Neural cell (in vitro differentiated cells): ENCODE measurements around the gene ANKRD22. TPM values are rescaled to one million over a fixed set of nuclear protein-coding genes. Genes with fewer than 3 reads are reported as not detected.

Experiments
- H2AFZ ChIP-seq: fragments of 200-600, 300-800 bp; sonication (generic), shearing (Covaris generic); 2 replicates; pipeline ENCODE4 v1.6.0; 2014; ENCODE audit warnings: low read depth, mild to moderate bottlenecking, antibody characterized with exemption, low read length, moderate library complexity
- H3F3A ChIP-seq: fragments of 200-600 bp; shearing (Covaris generic); 2 replicates; pipeline ENCODE4 v1.6.1; 2016; ENCODE audit warnings: mild to moderate bottlenecking, moderate library complexity, mixed read lengths, antibody characterized with exemption, low read length; ENCODE audit not compliant: insufficient read depth, poor library complexity, severe bottlenecking
- H3K27ac ChIP-seq: fragments of 200-600, 300-800 bp; sonication (generic), shearing (Covaris generic); 2 replicates; pipeline ENCODE4 v1.5.1; 2014; ENCODE audit warnings: mild to moderate bottlenecking, low read length, moderate library complexity
- H3K27me3 ChIP-seq: fragments of 300-800, 200-600 bp; sonication (generic), shearing (Covaris generic); 2 replicates; pipeline ENCODE4 v1.6.0; 2014; ENCODE audit warnings: mild to moderate bottlenecking, low read depth, low read length, moderate library complexity; ENCODE audit not compliant: insufficient read depth
- H3K36me3 ChIP-seq: fragments of 300-800, 200-600 bp; sonication (generic), shearing (Covaris generic); 2 replicates; pipeline ENCODE4 v1.5.1; 2014; ENCODE audit warnings: mild to moderate bottlenecking, antibody characterized with exemption, low read length, moderate library complexity; ENCODE audit not compliant: insufficient read depth
- H3K4me2 ChIP-seq: fragments of 300-800, 200-600 bp; sonication (generic), shearing (Covaris generic); 2 replicates; pipeline ENCODE4 v1.6.0; 2014; ENCODE audit warnings: mild to moderate bottlenecking, low read length
- H3K4me3 ChIP-seq: fragments of 300-800, 200-600 bp; sonication (generic), shearing (Covaris generic); 2 replicates; pipeline ENCODE4 v1.5.1; 2014; ENCODE audit warnings: mild to moderate bottlenecking, low read length, moderate library complexity
- H3K79me2 ChIP-seq: fragments of 200-600 bp; shearing (Covaris generic); replicated peaks from 2 replicates; pipeline ENCODE4 v1.6.0; 2014; ENCODE audit warnings: mild to moderate bottlenecking, low read length, moderate library complexity; ENCODE audit not compliant: insufficient read depth
- H3K9ac ChIP-seq: fragments of 300-800, 200-600 bp; sonication (generic), shearing (Covaris generic); 2 replicates; pipeline ENCODE4 v1.6.1; 2016; ENCODE audit warnings: mild to moderate bottlenecking, low read length, mixed read lengths
- H3K9me2 ChIP-seq: fragments of 200-600 bp; shearing (Covaris generic); 2 replicates; pipeline ENCODE4 v1.6.1; 2016; ENCODE audit warnings: mild to moderate bottlenecking, low read length, mixed read lengths; ENCODE audit not compliant: insufficient read depth
- H3K9me3 ChIP-seq: fragments of 200-600, 300-800 bp; sonication (generic), shearing (Covaris generic); 2 replicates; pipeline ENCODE4 v1.6.1; 2016; ENCODE audit warnings: mild to moderate bottlenecking, mixed run types, low read length, moderate library complexity, mixed read lengths
- H4K20me1 ChIP-seq: fragments of 200-600 bp; shearing (Covaris generic); 2 replicates; pipeline ENCODE4 v1.6.1; 2016; ENCODE audit warnings: mild to moderate bottlenecking, mixed run types; ENCODE audit not compliant: insufficient read depth
- CTCF ChIP-seq: fragments of 450-650 bp; IDR thresholded peaks from 2 replicates; pipeline ENCODE4 v1.5.1; 2014; ENCODE audit warnings: antibody characterized with exemption, mild to moderate bottlenecking, moderate library complexity; ENCODE audit not compliant: poor library complexity, severe bottlenecking
- EP300 ChIP-seq: fragments of 450-650 bp; conservative IDR thresholded peaks from 2 replicates; pipeline ENCODE4 v1.6.1; 2014; ENCODE audit warnings: antibody characterized with exemption, mild to moderate bottlenecking, moderate library complexity; ENCODE audit not compliant: poor library complexity, severe bottlenecking
- EZH2 ChIP-seq: fragments of 200-600, 300-800 bp; shearing (Covaris generic), sonication (generic); IDR thresholded peaks from 2 replicates; pipeline ENCODE4 v1.6.1; 2014; ENCODE audit warnings: antibody characterized with exemption, low read length, borderline replicate concordance, mild to moderate bottlenecking; ENCODE audit not compliant: insufficient read depth, poor library complexity, severe bottlenecking
- MXI1 ChIP-seq: fragments of 450-650 bp; conservative IDR thresholded peaks from 2 replicates; pipeline ENCODE4 v1.6.1; 2014; ENCODE audit warnings: antibody characterized with exemption, mild to moderate bottlenecking; ENCODE audit not compliant: poor library complexity, severe bottlenecking
- POLR2AphosphoS5 ChIP-seq: IDR thresholded peaks from 2 replicates; pipeline ENCODE4 v1.6.1; 2012
- RAD21 ChIP-seq: fragments of 450-650 bp; conservative IDR thresholded peaks from 2 replicates; pipeline ENCODE4 v1.6.1; 2014; ENCODE audit warnings: antibody characterized with exemption, mild to moderate bottlenecking, moderate library complexity
- SMC3 ChIP-seq: fragments of 450-650 bp; conservative IDR thresholded peaks from 2 replicates; pipeline ENCODE4 v1.6.1; 2014; ENCODE audit warnings: antibody characterized with exemption, mild to moderate bottlenecking, moderate library complexity; ENCODE audit not compliant: poor library complexity
- TAF1 ChIP-seq: IDR thresholded peaks from 2 replicates; pipeline ENCODE4 v1.6.1; 2012; ENCODE audit warnings: low read depth
- polyA plus RNA-seq: library from polyadenylated mRNA; depleted of rRNA; stranded (reverse); fragments of >200 nt; gene quantifications from 2 replicates; pipeline ENCODE4 v1.2.3, GENCODE V29; 2014
- TF ChIP-seq, protein P1 (sequence below): IDR thresholded peaks from 2 replicates; pipeline ENCODE4 v1.6.1; 2012; ENCODE audit warnings: borderline replicate concordance

The ANKRD22 gene
- polyA plus RNA-seq, 1 donor from 2014 or later: 0.57 TPM

DNA sequence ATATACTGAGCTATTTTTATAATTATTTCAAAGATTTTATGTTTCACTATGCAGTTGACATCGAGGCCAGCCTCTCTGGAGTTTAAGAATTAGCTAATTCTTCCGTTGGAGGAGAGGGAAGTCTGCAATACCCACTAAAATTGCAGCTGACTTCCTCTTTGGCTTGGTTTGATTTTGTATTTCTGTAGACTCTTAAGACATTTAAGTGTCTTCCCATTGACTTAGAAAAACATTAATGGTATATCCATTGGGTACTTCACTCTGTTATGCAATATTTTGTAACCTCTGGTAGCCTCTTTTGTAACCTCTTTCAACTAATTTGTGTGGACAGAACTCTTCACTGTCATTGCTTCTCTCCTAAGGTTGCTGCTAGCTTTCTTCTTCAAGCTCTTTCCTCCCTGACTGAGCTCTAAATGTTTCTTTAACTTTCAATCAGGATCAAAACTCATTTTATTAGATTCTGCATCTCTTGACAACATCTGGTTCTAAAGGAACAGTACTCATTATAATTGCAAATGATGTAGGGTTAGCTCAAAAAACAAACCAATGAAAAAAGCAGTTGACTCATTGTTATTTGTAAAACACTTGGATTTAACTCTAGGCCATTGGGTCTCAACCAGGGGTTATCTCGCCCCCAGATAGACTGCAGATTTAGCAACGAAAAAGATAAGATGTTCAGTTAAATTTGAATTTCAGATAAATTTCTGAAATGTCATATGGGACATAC is 1.7 kb upstream of the ANKRD22 start:
- H4K20me1 ChIP-seq: no peaks in the 10 kb centered on the region
- H3K9me2 ChIP-seq: no peaks in the 10 kb centered on the region
- H3K9me3 ChIP-seq: no peaks in the 10 kb centered on the region
- H3K9ac ChIP-seq: no peak overlapping the region
- no peak overlapping the region for H2AFZ ChIP-seq
- H3F3A ChIP-seq: no peaks in the 10 kb centered on the region
- TF ChIP-seq POLR2AphosphoS5: no peak
- TF ChIP-seq SMC3: no peak
- no peak for TF ChIP-seq RAD21
- no peak for TF ChIP-seq EP300
- no peak for TF ChIP-seq MXI1
- no peak for TF ChIP-seq EZH2
- TF ChIP-seq, protein P1, sequence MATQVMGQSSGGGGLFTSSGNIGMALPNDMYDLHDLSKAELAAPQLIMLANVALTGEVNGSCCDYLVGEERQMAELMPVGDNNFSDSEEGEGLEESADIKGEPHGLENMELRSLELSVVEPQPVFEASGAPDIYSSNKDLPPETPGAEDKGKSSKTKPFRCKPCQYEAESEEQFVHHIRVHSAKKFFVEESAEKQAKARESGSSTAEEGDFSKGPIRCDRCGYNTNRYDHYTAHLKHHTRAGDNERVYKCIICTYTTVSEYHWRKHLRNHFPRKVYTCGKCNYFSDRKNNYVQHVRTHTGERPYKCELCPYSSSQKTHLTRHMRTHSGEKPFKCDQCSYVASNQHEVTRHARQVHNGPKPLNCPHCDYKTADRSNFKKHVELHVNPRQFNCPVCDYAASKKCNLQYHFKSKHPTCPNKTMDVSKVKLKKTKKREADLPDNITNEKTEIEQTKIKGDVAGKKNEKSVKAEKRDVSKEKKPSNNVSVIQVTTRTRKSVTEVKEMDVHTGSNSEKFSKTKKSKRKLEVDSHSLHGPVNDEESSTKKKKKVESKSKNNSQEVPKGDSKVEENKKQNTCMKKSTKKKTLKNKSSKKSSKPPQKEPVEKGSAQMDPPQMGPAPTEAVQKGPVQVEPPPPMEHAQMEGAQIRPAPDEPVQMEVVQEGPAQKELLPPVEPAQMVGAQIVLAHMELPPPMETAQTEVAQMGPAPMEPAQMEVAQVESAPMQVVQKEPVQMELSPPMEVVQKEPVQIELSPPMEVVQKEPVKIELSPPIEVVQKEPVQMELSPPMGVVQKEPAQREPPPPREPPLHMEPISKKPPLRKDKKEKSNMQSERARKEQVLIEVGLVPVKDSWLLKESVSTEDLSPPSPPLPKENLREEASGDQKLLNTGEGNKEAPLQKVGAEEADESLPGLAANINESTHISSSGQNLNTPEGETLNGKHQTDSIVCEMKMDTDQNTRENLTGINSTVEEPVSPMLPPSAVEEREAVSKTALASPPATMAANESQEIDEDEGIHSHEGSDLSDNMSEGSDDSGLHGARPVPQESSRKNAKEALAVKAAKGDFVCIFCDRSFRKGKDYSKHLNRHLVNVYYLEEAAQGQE: no peak
- TF ChIP-seq TAF1: no peak
- TF ChIP-seq CTCF: no peak
- H3K27ac ChIP-seq: no peak overlapping the region
- H3K36me3 ChIP-seq: no peaks in the 10 kb centered on the region
- H3K79me2 ChIP-seq: no peaks in the 10 kb centered on the region
- no peak overlapping the region for H3K4me3 ChIP-seq
- no peaks in the 10 kb centered on the region for H3K27me3 ChIP-seq
- H3K4me2 ChIP-seq: no peak overlapping the region

GRCh38 chr10:88852327-88852726 is 683 bp upstream of the ANKRD22 start:
- TF ChIP-seq MXI1 (no peak), SMC3 (no peak), CTCF (no peak), RAD21 (no peak), POLR2AphosphoS5 (no peak), TAF1 (no peak), EP300 (no peak)
- H3K79me2 ChIP-seq: no peaks in the 10 kb centered on the region
- no peak overlapping the region for H3K4me2 ChIP-seq
- no peaks in the 10 kb centered on the region for H4K20me1 ChIP-seq
- H3K4me3 ChIP-seq: no peak overlapping the region
- no peaks in the 10 kb centered on the region for H3K9me3 ChIP-seq
- H2AFZ ChIP-seq: no peak overlapping the region
- H3K36me3 ChIP-seq: no peaks in the 10 kb centered on the region
- H3K9me2 ChIP-seq: no peaks in the 10 kb centered on the region
- H3F3A ChIP-seq: no peaks in the 10 kb centered on the region
- no peak overlapping the region for H3K27ac ChIP-seq
- H3K27me3 ChIP-seq: no peaks in the 10 kb centered on the region
- no peak overlapping the region for H3K9ac ChIP-seq
